ENCODE results near the gene PPP2R5E.
A peak's percentile ranks its signal among the peaks of the same experiment; 100 is the strongest.
"Not testable (repeated sequence)": the region's sequence is repeated elsewhere in the genome, so short reads cannot be mapped to it uniquely, and the experiment has no call there.

The PPP2R5E gene

GRCh38 chr14:63543826-63544406 lies 739 bp upstream of the PPP2R5E start:
- Mint-ChIP-seq H3K4me1 (ENCODE audit: low read depth) (peaks cover 24% of the 10 kb centered on the region), H3K36me3 (ENCODE audit: low read depth) (peaks cover 18% of the 10 kb centered on the region), H3K27me3 (ENCODE audit: low read depth) (no peaks in the 10 kb centered on the region), H3K27ac (peak overlapping the region; percentile 93), H3K4me3 (peak overlapping the region; percentile 98), H3K9me3 (no peaks in the 10 kb centered on the region)
- no peak for DNase-seq (ENCODE audit: low spot score)

- peak; percentile 7 for DNase-seq (ENCODE audit: low spot score)
- Mint-ChIP-seq H3K9me3 (no peaks in the 10 kb centered on the region), H3K4me1 (ENCODE audit: low read depth) (peaks cover 27% of the 10 kb centered on the region), H3K27me3 (ENCODE audit: low read depth) (no peaks in the 10 kb centered on the region), H3K36me3 (ENCODE audit: low read depth) (peaks cover 21% of the 10 kb centered on the region), H3K27ac (peak overlapping the region; percentile 43), H3K4me3 (peak overlapping the region; percentile 98)
Observed at GRCh38 chr14:63542231-63542999, 762 bp downstream of the PPP2R5E start.

GRCh38 chr14:63535918-63536317 lies 7.3 kb downstream of the PPP2R5E start:
- peaks cover 54% of the 10 kb centered on the region for H3K36me3 Mint-ChIP-seq (ENCODE audit: low read depth)
- H3K27ac Mint-ChIP-seq, result no peak overlapping the region
- no peak overlapping the region for H3K4me3 Mint-ChIP-seq
- H3K9me3 Mint-ChIP-seq, result no peaks in the 10 kb centered on the region
- DNase-seq (ENCODE audit: low spot score), result no peak
- no peaks in the 10 kb centered on the region for H3K27me3 Mint-ChIP-seq (ENCODE audit: low read depth)
- peaks cover 14% of the 10 kb centered on the region for H3K4me1 Mint-ChIP-seq (ENCODE audit: low read depth)

- Mint-ChIP-seq H3K36me3 (ENCODE audit: low read depth) (peaks cover 48% of the 10 kb centered on the region), H3K4me1 (ENCODE audit: low read depth) (peaks cover 6% of the 10 kb centered on the region), H3K27me3 (ENCODE audit: low read depth) (no peaks in the 10 kb centered on the region), H3K27ac (no peak overlapping the region), H3K9me3 (no peaks in the 10 kb centered on the region), H3K4me3 (no peak overlapping the region)
- no peak for DNase-seq (ENCODE audit: low spot score)
Observed at GRCh38 chr14:63533474-63533873, 9.7 kb downstream of the PPP2R5E start.

GRCh38 chr14:63524537-63525155 lies 18.5 kb downstream of the PPP2R5E start:
- H3K27ac Mint-ChIP-seq, result no peak overlapping the region

GRCh38 chr14:63523735-63524426 lies 19.3 kb downstream of the PPP2R5E start:
- Mint-ChIP-seq H3K4me1 (ENCODE audit: low read depth) (peaks cover 5% of the 10 kb centered on the region), H3K27me3 (ENCODE audit: low read depth) (no peaks in the 10 kb centered on the region), H3K36me3 (ENCODE audit: low read depth) (peaks cover 30% of the 10 kb centered on the region), H3K9me3 (no peaks in the 10 kb centered on the region), H3K27ac (no peak overlapping the region), H3K4me3 (no peak overlapping the region)
- DNase-seq (ENCODE audit: low spot score), result no peak

More at GRCh38 chr14:63524537-63525155, 18.5 kb downstream of the PPP2R5E start:
- H3K9me3 Mint-ChIP-seq, result no peaks in the 10 kb centered on the region
- DNase-seq (ENCODE audit: low spot score), result no peak
- H3K27me3 Mint-ChIP-seq (ENCODE audit: low read depth), result no peaks in the 10 kb centered on the region
- peaks cover 27% of the 10 kb centered on the region for H3K36me3 Mint-ChIP-seq (ENCODE audit: low read depth)
- H3K4me1 Mint-ChIP-seq (ENCODE audit: low read depth), result peaks cover 5% of the 10 kb centered on the region
- no peak overlapping the region for H3K4me3 Mint-ChIP-seq

GRCh38 chr14:63522511-63522910 lies 20.7 kb downstream of the PPP2R5E start:
- H3K4me1 Mint-ChIP-seq (ENCODE audit: low read depth); H3K27ac Mint-ChIP-seq; DNase-seq (ENCODE audit: low spot score); H3K9me3 Mint-ChIP-seq; H3K27me3 Mint-ChIP-seq (ENCODE audit: low read depth); H3K4me3 Mint-ChIP-seq: not testable (repeated sequence)
- peaks cover 30% of the 10 kb centered on the region for H3K36me3 Mint-ChIP-seq (ENCODE audit: low read depth)

GRCh38 chr14:63517354-63517753 lies 25.8 kb downstream of the PPP2R5E start:
- DNase-seq (ENCODE audit: low spot score), result no peak
- peaks cover 19% of the 10 kb centered on the region for H3K4me1 Mint-ChIP-seq (ENCODE audit: low read depth)
- no peak overlapping the region for H3K4me3 Mint-ChIP-seq

GRCh38 chr14:63515240-63515639 lies 27.9 kb downstream of the PPP2R5E start:
- Mint-ChIP-seq H3K4me3 (no peak overlapping the region), H3K27me3 (ENCODE audit: low read depth) (no peaks in the 10 kb centered on the region), H3K27ac (no peak overlapping the region), H3K4me1 (ENCODE audit: low read depth) (peaks cover 35% of the 10 kb centered on the region), H3K9me3 (no peaks in the 10 kb centered on the region), H3K36me3 (ENCODE audit: low read depth) (peaks cover 19% of the 10 kb centered on the region)
- no peak for DNase-seq (ENCODE audit: low spot score)

More at GRCh38 chr14:63517354-63517753, 25.8 kb downstream of the PPP2R5E start:
- H3K36me3 Mint-ChIP-seq (ENCODE audit: low read depth), result peaks cover 18% of the 10 kb centered on the region
- no peaks in the 10 kb centered on the region for H3K27me3 Mint-ChIP-seq (ENCODE audit: low read depth)
- no peaks in the 10 kb centered on the region for H3K9me3 Mint-ChIP-seq
- H3K27ac Mint-ChIP-seq, result no peak overlapping the region

GRCh38 chr14:63513756-63514155 lies 29.4 kb downstream of the PPP2R5E start:
- Mint-ChIP-seq H3K9me3 (no peaks in the 10 kb centered on the region), H3K4me3 (no peak overlapping the region), H3K36me3 (ENCODE audit: low read depth) (peaks cover 18% of the 10 kb centered on the region), H3K27me3 (ENCODE audit: low read depth) (no peaks in the 10 kb centered on the region), H3K27ac (no peak overlapping the region), H3K4me1 (ENCODE audit: low read depth) (peaks cover 38% of the 10 kb centered on the region)
- no peak for DNase-seq (ENCODE audit: low spot score)

GRCh38 chr14:63512861-63513260 lies 30.3 kb downstream of the PPP2R5E start:
- H3K27ac Mint-ChIP-seq, result no peak overlapping the region
- H3K9me3 Mint-ChIP-seq, result no peaks in the 10 kb centered on the region
- peaks cover 21% of the 10 kb centered on the region for H3K36me3 Mint-ChIP-seq (ENCODE audit: low read depth)
- H3K27me3 Mint-ChIP-seq (ENCODE audit: low read depth), result no peaks in the 10 kb centered on the region
- H3K4me3 Mint-ChIP-seq, result no peak overlapping the region
- H3K4me1 Mint-ChIP-seq (ENCODE audit: low read depth), result peaks cover 47% of the 10 kb centered on the region
- DNase-seq (ENCODE audit: low spot score), result no peak

GRCh38 chr14:63510538-63510937 lies 32.6 kb downstream of the PPP2R5E start:
- H3K4me1 Mint-ChIP-seq (ENCODE audit: low read depth), result peaks cover 46% of the 10 kb centered on the region
- DNase-seq (ENCODE audit: low spot score), result no peak
- peaks cover 23% of the 10 kb centered on the region for H3K36me3 Mint-ChIP-seq (ENCODE audit: low read depth)
- no peaks in the 10 kb centered on the region for H3K27me3 Mint-ChIP-seq (ENCODE audit: low read depth)
- no peaks in the 10 kb centered on the region for H3K9me3 Mint-ChIP-seq
- peak overlapping the region; percentile 68 for H3K4me3 Mint-ChIP-seq
- H3K27ac Mint-ChIP-seq, result peak overlapping the region; percentile 89

GRCh38 chr14:63508033-63508432 lies 35.1 kb downstream of the PPP2R5E start:
- Mint-ChIP-seq H3K36me3 (ENCODE audit: low read depth) (peaks cover 22% of the 10 kb centered on the region), H3K9me3 (no peaks in the 10 kb centered on the region)

GRCh38 chr14:63504648-63505047 lies 38.5 kb downstream of the PPP2R5E start:
- no peak overlapping the region for H3K27ac Mint-ChIP-seq
- peaks cover 21% of the 10 kb centered on the region for H3K4me1 Mint-ChIP-seq (ENCODE audit: low read depth)

More at GRCh38 chr14:63508033-63508432, 35.1 kb downstream of the PPP2R5E start:
- peak overlapping the region; percentile 17 for H3K27ac Mint-ChIP-seq
- no peak overlapping the region for H3K4me3 Mint-ChIP-seq
- peaks cover 35% of the 10 kb centered on the region for H3K4me1 Mint-ChIP-seq (ENCODE audit: low read depth)
- no peaks in the 10 kb centered on the region for H3K27me3 Mint-ChIP-seq (ENCODE audit: low read depth)
- DNase-seq (ENCODE audit: low spot score), result no peak

More at GRCh38 chr14:63504648-63505047, 38.5 kb downstream of the PPP2R5E start:
- H3K4me3 Mint-ChIP-seq, result no peak overlapping the region
- no peak for DNase-seq (ENCODE audit: low spot score)
- H3K27me3 Mint-ChIP-seq (ENCODE audit: low read depth), result no peaks in the 10 kb centered on the region
- peaks cover 10% of the 10 kb centered on the region for H3K36me3 Mint-ChIP-seq (ENCODE audit: low read depth)
- no peaks in the 10 kb centered on the region for H3K9me3 Mint-ChIP-seq
